ENCODE measurements around the gene CDKN2C.

Gene CDKN2C

DNA sequence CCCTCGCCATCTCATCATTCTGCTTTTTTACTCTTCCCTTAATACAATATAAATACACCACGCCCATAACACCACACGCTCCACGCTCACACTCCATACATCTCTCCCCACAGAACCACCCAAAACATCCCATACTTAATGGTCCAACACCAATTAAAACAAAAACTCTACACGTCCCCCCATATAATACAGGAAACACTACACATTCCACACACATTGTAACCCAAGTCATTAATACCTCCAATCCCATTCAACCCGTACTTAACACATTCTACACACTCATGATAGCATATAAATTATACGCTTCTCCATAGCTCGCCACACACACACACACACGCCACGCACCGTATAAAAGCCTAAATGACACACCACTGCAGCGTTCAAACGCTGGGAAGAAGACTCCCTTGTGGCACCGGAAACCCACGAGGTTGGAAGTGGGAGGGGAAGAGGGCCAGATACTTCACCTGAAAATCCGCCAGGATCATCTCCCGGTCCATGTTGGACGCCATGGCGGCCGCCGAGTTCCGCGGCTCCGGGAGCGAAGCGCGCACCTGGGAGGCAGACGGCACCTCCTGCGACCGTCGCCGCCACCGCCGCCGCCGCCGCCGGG, 10.6 kb upstream of the CDKN2C start:
- in situ Hi-C loops (cut with HindIII; ENCODE audit: low pct_ligation_motif_present, low pct_unique_long_range_greater_than_20kb, low sequenced_read_pairs), result no loop called here

DNA sequence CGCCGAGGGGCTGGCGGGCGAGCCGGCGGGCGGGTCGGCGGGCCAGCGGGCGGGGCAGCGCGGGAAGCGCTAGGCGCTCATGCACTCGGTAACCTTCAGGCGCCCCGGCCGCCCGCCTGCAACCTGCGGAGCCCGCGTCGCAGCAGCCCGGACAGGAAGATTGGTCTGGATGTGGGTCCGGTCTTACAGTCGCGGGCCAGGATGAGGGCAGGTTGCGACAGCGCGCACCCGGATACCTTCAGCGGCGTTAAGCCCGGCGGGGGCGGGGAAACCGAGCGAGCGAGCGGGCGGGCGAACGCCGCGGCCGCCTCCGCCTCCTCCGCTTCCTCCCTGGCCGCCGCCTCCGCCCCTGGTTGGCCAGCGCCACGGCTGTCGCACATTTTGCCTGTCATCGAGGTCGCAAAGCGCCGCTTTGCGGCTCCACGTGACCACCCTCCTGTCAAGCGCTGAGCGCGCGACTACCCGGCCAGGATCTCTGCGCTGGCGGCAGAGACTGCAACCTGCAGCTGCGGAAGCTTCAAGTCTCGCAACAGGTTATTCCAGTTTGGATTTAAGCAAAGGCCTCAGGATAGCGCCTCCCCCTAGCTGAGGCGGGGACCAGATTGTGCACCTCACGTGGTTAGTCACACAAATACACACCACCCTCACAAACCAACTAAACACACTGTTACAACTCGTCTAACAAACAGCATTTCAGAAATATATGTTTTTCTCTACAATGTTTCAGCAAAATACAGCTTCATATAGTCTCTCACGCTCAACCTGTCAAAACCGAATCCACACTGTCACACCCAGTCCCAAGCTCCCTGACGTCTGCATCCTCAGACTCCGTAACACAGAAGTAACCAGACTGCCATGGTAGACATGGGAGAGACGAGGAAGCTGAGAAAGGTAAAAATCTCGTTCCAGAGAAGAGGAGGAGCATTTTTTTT, 9.9 kb upstream of the CDKN2C start, which contains the start of gene FAF1:
Gene FAF1, minus strand, starts transcription at position 355 of the 932 bp plus-strand sequence. CDS start 456 bp downstream, outside the sequence.
- in situ Hi-C loops (cut with HindIII; ENCODE audit: low pct_ligation_motif_present, low pct_unique_long_range_greater_than_20kb, low sequenced_read_pairs), result no loop called here
- peak; percentile 95 for DNase-seq

More for the DNA sequence above, 10.6 kb upstream of the CDKN2C start:
- DNase-seq, result peak; percentile 54

GRCh38 chr1:50964863-50965262, 5.2 kb upstream of the CDKN2C start:
- in situ Hi-C loops (cut with HindIII; ENCODE audit: low pct_ligation_motif_present, low pct_unique_long_range_greater_than_20kb, low sequenced_read_pairs), result no loop called here

DNA sequence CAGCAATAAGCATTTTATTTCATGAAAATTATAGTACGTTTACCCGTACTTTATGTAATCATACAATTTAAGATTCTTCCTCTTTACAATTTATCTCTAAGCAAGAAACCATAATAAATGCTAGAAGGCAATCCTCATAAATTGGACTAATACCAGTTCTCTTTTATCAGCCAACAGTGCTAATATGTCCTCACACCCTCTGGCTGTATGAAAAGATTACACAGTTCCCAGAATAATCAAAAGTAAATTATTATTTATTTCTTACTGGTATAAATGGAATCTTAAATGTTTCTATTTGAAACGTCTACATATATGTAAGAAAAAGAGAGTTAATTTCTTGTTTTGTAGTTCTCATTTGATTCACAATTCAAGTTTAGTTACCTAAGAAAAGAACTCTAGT, 3.1 kb upstream of the CDKN2C start:
- no peak for DNase-seq
- in situ Hi-C loops (cut with HindIII; ENCODE audit: low pct_ligation_motif_present, low pct_unique_long_range_greater_than_20kb, low sequenced_read_pairs), result no loop called here

More at GRCh38 chr1:50964863-50965262, 5.2 kb upstream of the CDKN2C start:
- DNase-seq, result no peak

DNA sequence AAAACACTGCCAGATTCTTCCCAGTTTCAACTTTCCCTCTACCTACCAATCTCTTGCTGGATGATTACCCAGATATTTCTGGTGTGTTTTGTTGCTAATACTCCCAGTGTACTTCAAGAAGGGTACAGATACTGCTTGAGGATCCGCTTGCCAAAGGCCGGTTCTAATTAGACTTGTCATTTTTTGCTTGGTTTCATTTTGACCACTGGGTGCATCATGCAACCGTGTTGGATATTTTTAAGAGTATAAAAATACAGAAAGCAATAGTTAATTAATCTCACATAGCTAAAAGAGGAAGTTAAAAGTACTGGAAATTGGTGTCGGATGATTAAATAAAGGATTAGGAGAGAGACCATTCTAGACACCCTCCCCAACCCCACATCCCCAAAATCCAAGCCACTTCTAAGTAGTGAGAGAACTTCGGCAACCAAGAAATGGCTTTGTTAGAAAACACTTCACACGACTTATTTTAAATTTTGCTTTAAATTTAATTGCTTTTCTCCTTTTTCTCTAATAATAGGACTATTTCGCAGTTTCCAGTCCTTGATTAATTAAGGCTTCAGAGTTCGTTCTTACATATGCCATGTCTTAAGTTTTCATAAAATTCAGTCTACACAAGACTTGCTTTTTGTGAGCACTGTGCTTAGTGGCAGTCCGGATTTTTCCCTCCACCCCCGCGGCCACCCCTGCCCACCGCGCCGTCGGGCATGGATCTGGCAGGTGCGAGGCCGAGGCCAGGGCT, 2.5 kb upstream of the CDKN2C start:
- in situ Hi-C loops (cut with HindIII; ENCODE audit: low pct_ligation_motif_present, low pct_unique_long_range_greater_than_20kb, low sequenced_read_pairs), result no loop called here

GRCh38 chr1:50968158-50968820, 1.8 kb upstream of the CDKN2C start:
- DNase-seq, result peak; percentile 89
- in situ Hi-C loops (cut with HindIII; ENCODE audit: low pct_ligation_motif_present, low pct_unique_long_range_greater_than_20kb, low sequenced_read_pairs), result no loop called here

More for the DNA sequence above, 2.5 kb upstream of the CDKN2C start:
- DNase-seq, result peak; percentile 45

DNA sequence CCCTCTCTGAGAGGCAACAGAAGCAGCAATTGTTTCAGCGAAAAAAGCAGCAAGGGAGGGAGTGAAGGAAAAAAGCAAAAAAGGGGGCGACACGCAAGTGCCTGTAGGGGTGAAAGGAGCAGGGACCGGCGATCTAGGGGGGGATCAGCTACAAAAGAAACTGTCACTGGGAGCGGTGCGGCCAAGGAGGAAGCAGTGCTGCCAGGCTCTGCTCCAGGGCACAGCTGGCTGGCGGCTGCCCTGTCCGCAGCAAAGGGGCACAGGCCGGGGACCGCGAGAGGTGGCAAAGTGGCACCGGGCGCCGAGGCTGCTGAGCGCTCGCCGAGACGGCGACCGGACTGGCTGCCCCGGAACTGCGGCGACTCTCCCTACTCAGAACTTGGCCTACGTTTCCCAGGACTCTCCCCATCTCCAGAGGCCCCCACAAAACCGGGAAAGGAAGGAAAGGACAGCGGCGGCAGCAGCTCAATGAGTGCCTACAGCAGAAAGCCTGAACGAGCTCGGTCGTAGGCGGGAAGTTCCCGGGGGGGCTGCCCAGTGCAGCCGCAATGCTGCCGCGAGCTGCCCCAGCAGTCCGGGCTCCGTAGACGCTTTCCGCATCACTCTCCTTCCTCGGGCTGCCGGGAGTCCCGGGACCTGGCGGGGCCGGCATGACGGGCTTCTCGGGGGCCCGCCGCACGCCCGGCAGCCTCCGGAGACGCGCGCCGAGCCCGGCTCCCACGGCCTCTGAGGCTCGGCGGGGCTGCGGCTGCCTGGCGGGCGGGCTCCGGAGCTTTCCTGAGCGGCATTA, 1.0 kb upstream of the CDKN2C start:
- peak; percentile 41 for DNase-seq
- in situ Hi-C loops (cut with HindIII; ENCODE audit: low pct_ligation_motif_present, low pct_unique_long_range_greater_than_20kb, low sequenced_read_pairs), result no loop called here

- in situ Hi-C loops (cut with HindIII; ENCODE audit: low pct_ligation_motif_present, low pct_unique_long_range_greater_than_20kb, low sequenced_read_pairs), result no loop called here
- no peak for DNase-seq
These were observed 453 bp downstream of the CDKN2C start for GRCh38 chr1:50970509-50970887.

GRCh38 chr1:50970931-50971582, 1.0 kb downstream of the CDKN2C start:
- no peak for DNase-seq
- in situ Hi-C loops (cut with HindIII; ENCODE audit: low pct_ligation_motif_present, low pct_unique_long_range_greater_than_20kb, low sequenced_read_pairs), result no loop called here

DNA sequence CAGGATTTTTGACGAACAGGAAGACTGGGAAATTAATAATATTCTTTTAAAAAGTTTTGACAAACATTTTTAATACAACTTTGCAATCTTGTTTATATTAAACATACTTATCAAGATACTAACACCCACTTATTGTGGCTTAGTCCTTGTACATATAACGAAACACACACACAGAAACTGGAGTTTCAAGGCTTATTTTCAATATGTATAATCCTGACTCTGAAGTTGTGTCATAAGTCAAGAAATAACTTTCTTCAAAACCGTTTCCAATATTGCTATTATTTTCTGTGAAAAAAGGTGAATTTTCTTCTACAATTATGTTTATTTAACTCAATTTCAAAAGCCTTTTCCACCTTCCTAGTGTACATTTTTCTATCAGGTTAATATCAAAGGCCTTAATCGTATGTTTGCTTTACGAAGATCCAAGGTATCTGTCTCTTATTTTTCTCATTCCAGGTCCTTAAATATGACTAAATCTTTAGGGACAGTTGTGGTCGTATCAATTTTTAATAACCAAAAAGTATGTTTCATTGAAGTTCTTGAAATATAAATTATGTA, 1.8 kb downstream of the CDKN2C start:
- in situ Hi-C loops (cut with HindIII; ENCODE audit: low pct_ligation_motif_present, low pct_unique_long_range_greater_than_20kb, low sequenced_read_pairs), result no loop called here
- DNase-seq, result no peak

DNA sequence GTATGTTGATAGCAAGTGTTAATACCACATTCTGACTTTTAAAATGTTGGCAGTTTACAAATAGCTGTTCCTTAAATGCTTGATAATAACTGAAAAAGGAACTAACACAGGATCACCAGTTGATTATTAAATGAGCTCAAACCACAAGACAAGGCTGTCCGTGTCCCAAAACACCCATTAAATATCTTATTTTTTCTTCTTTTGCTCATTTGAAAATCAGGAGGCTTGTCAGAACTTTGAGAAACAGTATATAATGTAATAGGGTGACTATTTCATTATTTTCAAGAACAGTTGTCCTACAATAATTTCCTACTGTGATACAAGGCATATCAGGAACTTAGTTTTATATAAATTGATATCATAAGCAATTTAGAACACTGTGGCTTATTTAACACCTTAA, 2.7 kb downstream of the CDKN2C start:
- in situ Hi-C loops (cut with HindIII; ENCODE audit: low pct_ligation_motif_present, low pct_unique_long_range_greater_than_20kb, low sequenced_read_pairs), result no loop called here
- no peak for DNase-seq

- DNase-seq, result no peak
- in situ Hi-C loops (cut with HindIII; ENCODE audit: low pct_ligation_motif_present, low pct_unique_long_range_greater_than_20kb, low sequenced_read_pairs), result no loop called here
These were observed 3.2 kb downstream of the CDKN2C start for GRCh38 chr1:50973255-50973654.

GRCh38 chr1:50973875-50974617, 4.0 kb downstream of the CDKN2C start:
- in situ Hi-C loops (cut with HindIII; ENCODE audit: low pct_ligation_motif_present, low pct_unique_long_range_greater_than_20kb, low sequenced_read_pairs), result no loop called here
- peak; percentile 47 for DNase-seq

- in situ Hi-C loops (cut with HindIII; ENCODE audit: low pct_ligation_motif_present, low pct_unique_long_range_greater_than_20kb, low sequenced_read_pairs), result no loop called here
- peak; percentile 46 for DNase-seq
These were observed 4.5 kb downstream of the CDKN2C start for GRCh38 chr1:50974618-50974935.

GRCh38 chr1:50975436-50975835, 5.4 kb downstream of the CDKN2C start:
- DNase-seq, result peak; percentile 39
- in situ Hi-C loops (cut with HindIII; ENCODE audit: low pct_ligation_motif_present, low pct_unique_long_range_greater_than_20kb, low sequenced_read_pairs), result no loop called here

GRCh38 chr1:50976111-50976889, 6.3 kb downstream of the CDKN2C start:
- peak; percentile 45 for DNase-seq
- in situ Hi-C loops (cut with HindIII; ENCODE audit: low pct_ligation_motif_present, low pct_unique_long_range_greater_than_20kb, low sequenced_read_pairs), result no loop called here
